ENCODE measurements around the gene DCC. TPM values are rescaled to one million over a fixed set of nuclear protein-coding genes. Genes with fewer than 3 reads are reported as not detected.

Gene DCC
- total and polyA plus RNA-seq, 3 donors from 2014 or later: 7.9 to 42.1 (median 24.5) TPM

GRCh38 chr18:53219853-53220252 lies 879.9 kb downstream of the DCC start:
- no peak for DNase-seq
- Histone ChIP-seq H3K4me3 (no peak overlapping the region), H3K4me1 (no peaks in the 10 kb centered on the region), H3K27me3 (no peaks in the 10 kb centered on the region), H3K9me3 (no peaks in the 10 kb centered on the region), H3K36me3 (ENCODE audit: low read depth, missing control alignments) (no peaks in the 10 kb centered on the region), H3K27ac (no peak overlapping the region)
- intact Hi-C loops (cut with DNase I; ENCODE audit: low total_unique reads): no loop called here
- TF ChIP-seq POLR2A (IDR thresholded peaks at IDR 0.05) (no peak), CTCF (IDR thresholded peaks at IDR 0.05) (no peak)

- Histone ChIP-seq H3K9me3 (no peaks in the 10 kb centered on the region), H3K4me1 (no peaks in the 10 kb centered on the region), H3K27me3 (no peaks in the 10 kb centered on the region), H3K27ac (no peak overlapping the region), H3K4me3 (no peak overlapping the region), H3K36me3 (ENCODE audit: low read depth, missing control alignments) (no peaks in the 10 kb centered on the region)
- DNase-seq: no peak
- 89 to 93% methylated on average over 6 of the region's 6 CpGs for WGBS, 2 donors
- intact Hi-C loops (cut with DNase I; ENCODE audit: low total_unique reads): no loop called here
- TF ChIP-seq POLR2A (IDR thresholded peaks at IDR 0.05): no peak
- TF ChIP-seq CTCF (IDR thresholded peaks at IDR 0.05): no peak
Measured at GRCh38 chr18:53224128-53224778, 884.3 kb downstream of the DCC start.

GRCh38 chr18:53225567-53226325 lies 885.7 kb downstream of the DCC start:
- peak; percentile 52 for DNase-seq
- TF ChIP-seq CTCF (IDR thresholded peaks at IDR 0.05) (no peak), POLR2A (IDR thresholded peaks at IDR 0.05) (no peak)
- Histone ChIP-seq H3K4me1 (no peaks in the 10 kb centered on the region), H3K27me3 (no peaks in the 10 kb centered on the region), H3K9me3 (no peaks in the 10 kb centered on the region), H3K36me3 (ENCODE audit: low read depth, missing control alignments) (no peaks in the 10 kb centered on the region), H3K4me3 (no peak overlapping the region), H3K27ac (no peak overlapping the region)
- 76 to 77% methylated on average over 3 of the region's 3 CpGs for WGBS, 2 donors
- intact Hi-C loops (cut with DNase I; ENCODE audit: low total_unique reads): no loop called here

GRCh38 chr18:53234610-53235009 lies 894.6 kb downstream of the DCC start:
- no peak for DNase-seq
- TF ChIP-seq CTCF (IDR thresholded peaks at IDR 0.05) (no peak), POLR2A (IDR thresholded peaks at IDR 0.05) (no peak)
- H3K4me1 ChIP-seq: no peaks in the 10 kb centered on the region
- intact Hi-C loops (cut with DNase I; ENCODE audit: low total_unique reads): no loop called here
- WGBS, 2 donors: 83 to 92% methylated on average over 1 of the region's 1 CpG
- no peaks in the 10 kb centered on the region for H3K27me3 ChIP-seq
- no peak overlapping the region for H3K4me3 ChIP-seq
- H3K9me3 ChIP-seq: no peaks in the 10 kb centered on the region
- no peaks in the 10 kb centered on the region for H3K36me3 ChIP-seq (ENCODE audit: low read depth, missing control alignments)
- no peak overlapping the region for H3K27ac ChIP-seq

Data from testis (tissue), 3 donors.